ENCODE data around the gene DNAH2. TPM values are rescaled to one million over a fixed set of nuclear protein-coding genes. Genes with fewer than 3 reads are reported as not detected.
A peak's percentile ranks its signal among the peaks of the same experiment; 100 is the strongest.

The DNAH2 gene
- total and polyA plus RNA-seq, 2 of the 13 experiments (the other 11 are each of a cell fraction or from before 2014, with no cell fraction given): not detected

GRCh38 chr17:7850701-7851437 is 133.3 kb downstream of the DNAH2 start:
- POLR2A ChIA-PET: interaction anchor here (0.6 to 2.2 kb wide), 4 partner anchors 8 to 17 kb away, joined by 3 to 5 read pairs (median 4); partner anchors contain the start of gene KDM6B
- peaks cover 5% of the 10 kb centered on the region for H3K4me1 ChIP-seq (ENCODE audit: insufficient read depth, low read length)
- FAIRE-seq (no peak), ATAC-seq (no peak; the same call in 2 of the 3 replicates), DNase-seq (ENCODE audit: low spot score) (no peak)
- no peaks in the 10 kb centered on the region for H3K27me3 ChIP-seq (ENCODE audit: control insufficient read depth in 1 of 2, insufficient read depth in 2 of 2, low read length in 2 of 2)
- BruUV-seq (replicated peaks): no TSS peak
- 100% methylated on average over 15 of the region's 17 CpGs for WGBS (ENCODE audit: low lambda C conversion rate)
- no peak overlapping the region for H3K27ac ChIP-seq (ENCODE audit: extremely low read length, insufficient read depth, low read length)
- TF ChIP-seq MEIS2 (CRISPR knock-in tag; IDR thresholded peaks at IDR 0.05) (no peak), ZNF629 (CRISPR knock-in tag; conservative IDR thresholded peaks at IDR 0.05) (no peak), MLX (CRISPR knock-in tag; IDR thresholded peaks at IDR 0.05) (no peak), HIVEP1 (CRISPR knock-in tag; IDR thresholded peaks at IDR 0.05) (0 out of 2 replicates have a peak, but pooled peaks have one; percentile 1), ZNF576 (CRISPR knock-in tag; IDR thresholded peaks at IDR 0.05) (no peak), RBM22 (optimal IDR thresholded peaks at IDR 0.05; ENCODE audit: low read length) (peak; percentile 34), ZNF253 (CRISPR knock-in tag; IDR thresholded peaks at IDR 0.05; ENCODE audit: borderline replicate concordance) (no peak), ZNF12 (CRISPR knock-in tag; IDR thresholded peaks at IDR 0.05) (no peak), ZNF619 (CRISPR knock-in tag; IDR thresholded peaks at IDR 0.05) (no peak)
- peaks cover 36 to 50% of the 10 kb centered on the region in 2 experiments for H3K36me3 ChIP-seq (replicated peaks in 1 of 2; ENCODE audit: control insufficient read depth in 1 of 2, insufficient read depth in 2 of 2, low read length in 2 of 2)
- H4K20me1 ChIP-seq (ENCODE audit: insufficient read depth, low read length): peaks cover 7% of the 10 kb centered on the region
- no peak overlapping the region for H3K4me3 ChIP-seq (replicated peaks in 1 of 3; ENCODE audit: insufficient read depth in 1 of 3, low read depth in 2 of 3, low read length in 3 of 3)
- in situ Hi-C loops (cut with HindIII; ENCODE audit: extremely low pct_ligation_motif_present, low pct_unique_long_range_greater_than_20kb) (no loop called here), intact Hi-C loops (cut with micrococcal nuclease; ENCODE audit: unreplicated experiment) (loop anchor here (1.0 kb wide), 1 partner anchor 29 kb away; no protein-coding TSS in a partner anchor)
- CTCF ChIA-PET (ENCODE audit: low intra/inter-chr PET ratio, low total read pairs): interaction anchor here (0.9 to 2.7 kb wide), 5 partner anchors 16 to 47 kb away, joined by 4 to 28 read pairs (median 5); no protein-coding TSS in a partner anchor
- H3K9me3 ChIP-seq (ENCODE audit: low read length): no peaks in the 10 kb centered on the region
- H3K79me2 ChIP-seq (ENCODE audit: insufficient read depth, low read length): no peaks in the 10 kb centered on the region
- H3K4me2 ChIP-seq (ENCODE audit: low read depth, low read length): no peak overlapping the region
- H2AFZ ChIP-seq (ENCODE audit: low read length): no peak overlapping the region
- no peak overlapping the region for H3K9ac ChIP-seq (ENCODE audit: insufficient read depth, low read depth, low read length)
